ENCODE results near the gene PADI4.

Gene PADI4

DNA sequence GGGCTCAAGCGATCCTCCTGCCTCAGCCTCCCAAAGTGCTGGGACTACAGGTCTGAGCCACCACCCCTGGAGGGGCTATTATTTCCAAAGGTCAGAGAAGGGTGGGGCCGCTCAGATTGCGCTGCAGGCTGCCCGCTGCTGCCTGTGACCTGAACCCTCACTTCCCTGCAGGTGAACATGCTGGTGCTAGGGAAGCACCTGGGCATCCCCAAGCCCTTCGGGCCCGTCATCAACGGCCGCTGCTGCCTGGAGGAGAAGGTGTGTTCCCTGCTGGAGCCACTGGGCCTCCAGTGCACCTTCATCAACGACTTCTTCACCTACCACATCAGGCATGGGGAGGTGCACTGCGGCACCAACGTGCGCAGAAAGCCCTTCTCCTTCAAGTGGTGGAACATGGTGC lies 55.4 kb downstream of the PADI4 start:
- no peak for DNase-seq (ENCODE audit: low read depth)

DNA sequence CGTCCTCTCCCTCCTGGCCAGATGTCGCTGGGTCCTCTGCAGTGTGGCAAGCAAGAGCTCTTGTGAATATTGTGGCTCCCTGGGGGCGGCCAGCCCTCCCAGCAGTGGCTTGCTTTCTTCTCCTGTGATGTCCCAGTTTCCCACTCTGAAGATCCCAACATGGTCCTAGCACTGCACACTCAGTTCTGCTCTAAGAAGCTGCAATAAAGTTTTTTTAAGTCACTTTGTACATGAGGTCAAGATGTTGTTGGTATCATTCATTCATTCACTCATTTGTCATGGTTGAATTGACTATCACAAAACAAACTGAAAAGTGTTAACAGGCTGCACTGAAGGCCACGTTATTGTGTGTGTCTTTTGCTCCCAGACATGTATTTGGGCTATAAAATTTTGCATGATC lies 55.8 kb downstream of the PADI4 start:
- no peak for DNase-seq (ENCODE audit: low read depth)
- TF ChIP-seq POLR2A (IDR thresholded peaks at IDR 0.05; ENCODE audit: extremely low read depth, insufficient read length) (no peak), CTCF (IDR thresholded peaks at IDR 0.05; ENCODE audit: low read depth, low read length) (no peak), MAX (IDR thresholded peaks at IDR 0.05; ENCODE audit: low read depth, low read length) (no peak), MYC (IDR thresholded peaks at IDR 0.05; ENCODE audit: low read depth, low read length) (no peak)

More for the DNA sequence above, 55.4 kb downstream of the PADI4 start:
- no peak for TF ChIP-seq MAX (IDR thresholded peaks at IDR 0.05; ENCODE audit: low read depth, low read length)
- TF ChIP-seq POLR2A (IDR thresholded peaks at IDR 0.05; ENCODE audit: extremely low read depth, insufficient read length) = no peak
- no peak for TF ChIP-seq CTCF (IDR thresholded peaks at IDR 0.05; ENCODE audit: low read depth, low read length)
- no peak for TF ChIP-seq MYC (IDR thresholded peaks at IDR 0.05; ENCODE audit: low read depth, low read length)
- H3K4me3 ChIP-seq (ENCODE audit: low read depth, low read length) = no peak overlapping the region

DNA sequence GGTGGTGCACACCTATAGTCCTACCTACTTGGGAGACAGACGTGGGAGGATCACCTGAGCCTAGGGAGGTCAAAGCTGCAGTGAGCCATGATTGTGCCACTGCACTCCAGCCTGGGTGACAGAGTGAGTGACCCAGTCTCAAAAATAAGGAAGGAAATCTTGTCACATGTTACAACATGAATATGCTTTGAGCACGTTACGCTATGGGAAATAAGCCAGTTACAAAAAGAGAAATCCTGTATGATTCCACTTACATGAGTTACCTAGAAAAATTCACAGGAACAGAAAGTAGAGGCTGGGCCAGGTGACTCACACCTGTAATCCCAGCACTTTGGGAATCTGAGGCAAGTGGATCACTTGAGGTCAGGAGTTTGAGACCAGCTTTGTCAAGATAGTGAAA lies 57.3 kb downstream of the PADI4 start:
- DNase-seq (ENCODE audit: low read depth) = peak; percentile 37
- no peak overlapping the region for H3K4me3 ChIP-seq (ENCODE audit: low read depth, low read length)
- no peak for TF ChIP-seq POLR2A (IDR thresholded peaks at IDR 0.05; ENCODE audit: extremely low read depth, insufficient read length)
- no peak; the same call in 1 of the 2 replicates for TF ChIP-seq MYC (IDR thresholded peaks at IDR 0.05; ENCODE audit: low read depth, low read length)
- TF ChIP-seq MAX (IDR thresholded peaks at IDR 0.05; ENCODE audit: low read depth, low read length) = peak; percentile 48; the same call in 1 of the 2 replicates

More for the DNA sequence above, 55.8 kb downstream of the PADI4 start:
- H3K4me3 ChIP-seq (ENCODE audit: low read depth, low read length) = no peak overlapping the region

DNA sequence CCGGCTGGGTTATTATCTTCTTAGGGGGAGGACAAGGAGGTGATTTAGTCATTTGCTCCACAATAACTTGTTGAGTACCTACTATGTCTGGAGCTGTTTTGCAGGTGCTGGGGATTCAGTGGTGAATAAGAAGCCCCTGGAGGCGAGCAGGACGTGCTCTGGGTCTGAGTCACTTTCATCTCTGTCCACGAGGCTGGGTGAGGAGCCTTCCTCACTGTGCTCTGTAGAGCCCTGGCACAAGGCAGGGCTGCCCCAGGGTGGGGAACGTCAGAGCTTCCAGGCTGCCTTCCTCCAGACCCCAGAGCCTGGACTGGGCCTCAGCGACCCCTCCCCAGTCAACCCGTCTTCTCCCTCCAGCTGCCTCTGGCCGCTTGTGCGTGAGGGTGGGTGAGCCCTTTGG lies 61.5 kb downstream of the PADI4 start:
- TF ChIP-seq MYC (IDR thresholded peaks at IDR 0.05; ENCODE audit: low read depth, low read length) = no peak
- no peak for TF ChIP-seq CTCF (IDR thresholded peaks at IDR 0.05; ENCODE audit: low read depth, low read length)
- TF ChIP-seq POLR2A (IDR thresholded peaks at IDR 0.05; ENCODE audit: extremely low read depth, insufficient read length) = no peak
- TF ChIP-seq MAX (IDR thresholded peaks at IDR 0.05; ENCODE audit: low read depth, low read length) = no peak
- H3K4me3 ChIP-seq (ENCODE audit: low read depth, low read length) = no peak overlapping the region
- no peak for DNase-seq (ENCODE audit: low read depth)

GRCh38 chr1:17370618-17371017 lies 62.6 kb downstream of the PADI4 start:
- no peak overlapping the region for H3K4me3 ChIP-seq (ENCODE audit: low read depth, low read length)
- peak; percentile 28 for DNase-seq (ENCODE audit: low read depth)
- TF ChIP-seq CTCF (IDR thresholded peaks at IDR 0.05; ENCODE audit: low read depth, low read length) (peak; percentile 31), MAX (IDR thresholded peaks at IDR 0.05; ENCODE audit: low read depth, low read length) (no peak), POLR2A (IDR thresholded peaks at IDR 0.05; ENCODE audit: extremely low read depth, insufficient read length) (no peak), MYC (IDR thresholded peaks at IDR 0.05; ENCODE audit: low read depth, low read length) (no peak)

DNA sequence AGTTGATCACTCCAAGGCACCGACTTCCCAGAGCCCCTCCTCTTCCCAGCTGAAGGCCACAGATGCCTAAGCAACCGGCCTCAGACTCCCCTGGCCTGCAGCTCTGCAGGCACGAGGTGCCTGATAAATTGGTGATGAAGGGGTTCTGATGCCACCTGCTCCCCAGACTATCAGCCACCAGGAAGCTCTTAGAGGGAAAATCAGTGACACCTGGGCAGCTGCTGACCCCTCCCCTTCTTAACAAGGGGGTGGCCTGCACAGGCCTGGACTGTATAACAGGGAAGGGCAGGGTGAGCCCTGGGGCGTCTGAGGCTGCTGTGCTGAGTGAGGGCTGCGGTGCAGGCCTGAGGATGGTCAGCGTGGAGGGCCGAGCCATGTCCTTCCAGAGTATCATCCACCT lies 63.9 kb downstream of the PADI4 start, which contains the start of gene PADI6:
PADI6 (plus strand) TSS at position 301 of the 400 bp plus-strand sequence; CDS start at position 351, 50 bp downstream.
- H3K4me3 ChIP-seq (ENCODE audit: low read depth, low read length) = no peak within 1 kb of the TSS
- no peak for DNase-seq (ENCODE audit: low read depth)
- TF ChIP-seq MAX (IDR thresholded peaks at IDR 0.05; ENCODE audit: low read depth, low read length) = no peak
- TF ChIP-seq POLR2A (IDR thresholded peaks at IDR 0.05; ENCODE audit: extremely low read depth, insufficient read length) = no peak
- no peak for TF ChIP-seq CTCF (IDR thresholded peaks at IDR 0.05; ENCODE audit: low read depth, low read length)
- no peak for TF ChIP-seq MYC (IDR thresholded peaks at IDR 0.05; ENCODE audit: low read depth, low read length)

Data from NB4 (cell line).